ENCODE data around the gene TLCD3A.

DNA sequence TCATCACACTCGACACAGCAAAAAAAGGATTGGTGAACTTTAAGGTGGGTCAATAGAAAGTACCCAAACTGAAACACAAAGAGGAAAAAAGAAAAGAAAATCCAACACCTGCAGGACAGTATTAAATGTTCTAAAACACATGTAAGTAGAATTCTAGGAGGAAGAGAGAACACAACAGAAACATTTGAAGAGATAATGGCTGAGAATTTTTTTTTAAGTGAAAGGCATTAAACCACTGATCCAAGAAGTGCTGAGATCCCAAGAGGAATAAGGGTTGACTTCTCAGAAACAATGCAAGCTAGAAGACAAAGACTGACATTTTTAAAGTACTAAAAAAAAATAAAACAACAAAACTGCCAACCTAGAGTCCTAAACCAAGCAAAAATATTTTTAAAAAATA, 49.4 kb upstream of the TLCD3A start:
- TF ChIP-seq, protein P1, sequence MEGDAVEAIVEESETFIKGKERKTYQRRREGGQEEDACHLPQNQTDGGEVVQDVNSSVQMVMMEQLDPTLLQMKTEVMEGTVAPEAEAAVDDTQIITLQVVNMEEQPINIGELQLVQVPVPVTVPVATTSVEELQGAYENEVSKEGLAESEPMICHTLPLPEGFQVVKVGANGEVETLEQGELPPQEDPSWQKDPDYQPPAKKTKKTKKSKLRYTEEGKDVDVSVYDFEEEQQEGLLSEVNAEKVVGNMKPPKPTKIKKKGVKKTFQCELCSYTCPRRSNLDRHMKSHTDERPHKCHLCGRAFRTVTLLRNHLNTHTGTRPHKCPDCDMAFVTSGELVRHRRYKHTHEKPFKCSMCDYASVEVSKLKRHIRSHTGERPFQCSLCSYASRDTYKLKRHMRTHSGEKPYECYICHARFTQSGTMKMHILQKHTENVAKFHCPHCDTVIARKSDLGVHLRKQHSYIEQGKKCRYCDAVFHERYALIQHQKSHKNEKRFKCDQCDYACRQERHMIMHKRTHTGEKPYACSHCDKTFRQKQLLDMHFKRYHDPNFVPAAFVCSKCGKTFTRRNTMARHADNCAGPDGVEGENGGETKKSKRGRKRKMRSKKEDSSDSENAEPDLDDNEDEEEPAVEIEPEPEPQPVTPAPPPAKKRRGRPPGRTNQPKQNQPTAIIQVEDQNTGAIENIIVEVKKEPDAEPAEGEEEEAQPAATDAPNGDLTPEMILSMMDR (IDR thresholded peaks at IDR 0.05; ENCODE audit: low read depth, low read length, poor library complexity, severe bottlenecking), result no peak
- no peak for TF ChIP-seq EZH2phosphoT487 (IDR thresholded peaks at IDR 0.05; ENCODE audit: borderline replicate concordance, low read length)

All from DOHH2 (cell line).